RKO (cell line): ENCODE measurements around the gene SAA4.
"Not testable (repeated sequence)": the region's sequence is repeated elsewhere in the genome, so short reads cannot be mapped to it uniquely, and the experiment has no call there.

Source experiments
- DNase-seq: peaks from one replicate; pipeline ENCODE4 v3.0.0-alpha.2; 2016; ENCODE audit warnings: low spot score

The SAA4 gene

GRCh38 chr11:18236664-18237356 is at the start of gene SAA4:
SAA4 (minus strand) TSS chr11:18236802; CDS start chr11:18235926, 876 bp downstream.
- DNase-seq: no peak

- DNase-seq: no peak
Measured at GRCh38 chr11:18285841-18286240, 49.2 kb upstream of the SAA4 start.

- no peak for DNase-seq
Measured at GRCh38 chr11:18282626-18283025, 46.0 kb upstream of the SAA4 start.

GRCh38 chr11:18280438-18281045 is 43.9 kb upstream of the SAA4 start:
- no peak for DNase-seq

GRCh38 chr11:18277565-18278271 is 41.1 kb upstream of the SAA4 start:
- DNase-seq: no peak

- DNase-seq: no peak
Measured at GRCh38 chr11:18271206-18271605, 34.6 kb upstream of the SAA4 start.

- peak; percentile 4 for DNase-seq
Measured at GRCh38 chr11:18270102-18270501, 33.5 kb upstream of the SAA4 start.

- not testable (repeated sequence) for DNase-seq
Measured at GRCh38 chr11:18269252-18269651, 32.6 kb upstream of the SAA4 start.

GRCh38 chr11:18267335-18268133 is 30.9 kb upstream of the SAA4 start:
- DNase-seq: not testable (repeated sequence)

GRCh38 chr11:18265949-18266348 is 29.3 kb upstream of the SAA4 start, which contains the start of gene SAA1:
SAA1 (plus strand) TSS chr11:18266264; CDS start chr11:18266888, 624 bp downstream.
- no peak for DNase-seq

GRCh38 chr11:18264677-18265555 is 28.3 kb upstream of the SAA4 start:
- no peak for DNase-seq

- DNase-seq: no peak
Measured at GRCh38 chr11:18264035-18264434, 27.4 kb upstream of the SAA4 start.

- DNase-seq: not testable (repeated sequence)
Measured at GRCh38 chr11:18262681-18263350, 26.2 kb upstream of the SAA4 start.

- DNase-seq: no peak
Measured at GRCh38 chr11:18261721-18262120, 25.1 kb upstream of the SAA4 start.

GRCh38 chr11:18259259-18259658 is 22.7 kb upstream of the SAA4 start:
- DNase-seq: no peak

- no peak for DNase-seq
Measured at GRCh38 chr11:18254781-18255361, 18.3 kb upstream of the SAA4 start.

GRCh38 chr11:18253778-18254338 is 17.3 kb upstream of the SAA4 start:
- no peak for DNase-seq

- DNase-seq: no peak
Measured at GRCh38 chr11:18253233-18253632, 16.6 kb upstream of the SAA4 start.

- no peak for DNase-seq
Measured at GRCh38 chr11:18248561-18248960, 12.0 kb upstream of the SAA4 start, which contains the start of gene SAA2. SAA2 (minus strand) TSS chr11:18248668; CDS start chr11:18248011, 657 bp downstream.

GRCh38 chr11:18247191-18247581 is 10.6 kb upstream of the SAA4 start:
- not testable (repeated sequence) for DNase-seq
